HEK293T (cell line): ENCODE results near the gene ZFP14.
"Not testable (repeated sequence)": the region's sequence is repeated elsewhere in the genome, so short reads cannot be mapped to it uniquely, and the experiment has no call there.

Experiments
- BHLHE40 ChIP-seq: fragments of 450-650 bp; IDR thresholded peaks from 2 replicates; pipeline ENCODE4 v1.6.1; 2016; ENCODE audit warnings: mild to moderate bottlenecking, moderate library complexity, borderline replicate concordance
- CTBP1 ChIP-seq: fragments of 450-650 bp; IDR thresholded peaks from 2 replicates; pipeline ENCODE4 v1.6.1; 2016; ENCODE audit warnings: borderline replicate concordance
- ELF4 ChIP-seq: fragments of 450-650 bp; IDR thresholded peaks from 2 replicates; pipeline ENCODE4 v1.6.1; 2017; ENCODE audit warnings: antibody characterized with exemption
- FOXM1 ChIP-seq: fragments of 450-650 bp; IDR thresholded peaks from 2 replicates; pipeline ENCODE4 v1.6.1; 2017; ENCODE audit warnings: mild to moderate bottlenecking, borderline replicate concordance
- LEF1 ChIP-seq: fragments of 450-650 bp; IDR thresholded peaks from 2 replicates; pipeline ENCODE4 v1.6.1; 2017; ENCODE audit warnings: mild to moderate bottlenecking, borderline replicate concordance
- PKNOX1 ChIP-seq: fragments of 450-650 bp; IDR thresholded peaks from 2 replicates; pipeline ENCODE4 v1.6.1; 2016
- SP1 ChIP-seq: fragments of 450-650 bp; IDR thresholded peaks from 2 replicates; pipeline ENCODE4 v1.6.1; 2017
- SUZ12 ChIP-seq: fragments of 450-650 bp; IDR thresholded peaks from 2 replicates; pipeline ENCODE4 v1.6.1; 2016; ENCODE audit warnings: mild to moderate bottlenecking
- TARDBP ChIP-seq: fragments of 450-650 bp; IDR thresholded peaks from 2 replicates; pipeline ENCODE4 v1.6.1; 2016

GRCh38 chr19:36326649-36327048, 52.4 kb downstream of the ZFP14 start:
- TF ChIP-seq BHLHE40, SUZ12, SP1, CTBP1, TARDBP, FOXM1, ELF4, LEF1, PKNOX1: not testable (repeated sequence)
